ENCODE data around the gene STAMBP. TPM values are rescaled to one million over a fixed set of nuclear protein-coding genes. Genes with fewer than 3 reads are reported as not detected.

Gene STAMBP
- polyA plus RNA-seq, 3 donors, result 26.0 to 40.8 (median 40.7) TPM

DNA sequence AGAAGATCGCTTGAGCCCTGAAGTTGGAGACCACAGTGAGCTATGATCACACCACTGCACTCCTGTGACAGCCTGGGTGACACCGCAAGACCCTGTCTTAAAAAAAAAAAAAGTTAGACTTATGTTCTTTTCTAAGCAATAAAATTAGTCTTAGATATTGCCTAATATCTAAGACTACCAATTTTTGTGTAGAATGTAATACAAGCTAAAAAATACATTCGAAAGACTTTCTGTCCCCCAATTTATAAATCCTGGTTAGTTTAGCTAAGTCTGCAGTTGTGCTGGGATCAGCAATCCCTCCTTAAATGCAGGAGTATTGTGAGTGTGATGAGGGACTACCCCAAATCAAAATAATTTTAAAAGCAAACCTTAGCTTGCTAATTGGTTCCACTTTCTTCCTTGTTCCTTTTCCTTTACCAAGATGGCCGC, 358 bp upstream of the STAMBP start:
- Mint-ChIP-seq H3K4me3 (peak overlapping the region; percentile 92 to 96), H3K36me3 (peaks cover 16 to 22% of the 10 kb centered on the region in 2 donors), H3K27me3 (ENCODE audit: low read depth in 3 of 3) (peaks cover 0 to 2% (median 2%) of the 10 kb centered on the region in 3 donors), H3K4me1 (peaks cover 25% of the 10 kb centered on the region), H3K27ac (peak overlapping the region; percentile 94 to 99 (median 98)), H3K9me3 (peaks cover 0 to 5% (median 0%) of the 10 kb centered on the region in 7 donors)
- DNase-seq, result no peak
- H4K20me1 ChIP-seq (ENCODE audit: insufficient read depth, low read length), result no peaks in the 10 kb centered on the region
- H3K4me1 ChIP-seq (ENCODE audit: control insufficient read depth in 1 of 2, insufficient read depth in 2 of 2, low read length in 2 of 2), result peaks cover 14 to 26% of the 10 kb centered on the region in 2 donors
- peak overlapping the region; percentile 61 to 83 (median 69) for H3K4me3 ChIP-seq (replicated peaks in 1 of 3; ENCODE audit: low read depth in 2 of 3, low read length in 3 of 3)
- H2AFZ ChIP-seq (ENCODE audit: insufficient read depth, low read depth, low read length, poor library complexity, severe bottlenecking), result peak overlapping the region; percentile 88
- no peaks in the 10 kb centered on the region for H3K27me3 ChIP-seq (ENCODE audit: control insufficient read depth in 2 of 2, insufficient read depth in 2 of 2, low read length in 2 of 2)
- H3K9me3 ChIP-seq (replicated peaks in 1 of 2; ENCODE audit: control insufficient read depth in 1 of 2, insufficient read depth in 1 of 2, low read length in 2 of 2), result no peaks in the 10 kb centered on the region
- peak overlapping the region; percentile 93 for H3K4me2 ChIP-seq (replicated peaks; ENCODE audit: extremely low read depth, low read length, poor library complexity, severe bottlenecking)
- TF ChIP-seq, protein P1, sequence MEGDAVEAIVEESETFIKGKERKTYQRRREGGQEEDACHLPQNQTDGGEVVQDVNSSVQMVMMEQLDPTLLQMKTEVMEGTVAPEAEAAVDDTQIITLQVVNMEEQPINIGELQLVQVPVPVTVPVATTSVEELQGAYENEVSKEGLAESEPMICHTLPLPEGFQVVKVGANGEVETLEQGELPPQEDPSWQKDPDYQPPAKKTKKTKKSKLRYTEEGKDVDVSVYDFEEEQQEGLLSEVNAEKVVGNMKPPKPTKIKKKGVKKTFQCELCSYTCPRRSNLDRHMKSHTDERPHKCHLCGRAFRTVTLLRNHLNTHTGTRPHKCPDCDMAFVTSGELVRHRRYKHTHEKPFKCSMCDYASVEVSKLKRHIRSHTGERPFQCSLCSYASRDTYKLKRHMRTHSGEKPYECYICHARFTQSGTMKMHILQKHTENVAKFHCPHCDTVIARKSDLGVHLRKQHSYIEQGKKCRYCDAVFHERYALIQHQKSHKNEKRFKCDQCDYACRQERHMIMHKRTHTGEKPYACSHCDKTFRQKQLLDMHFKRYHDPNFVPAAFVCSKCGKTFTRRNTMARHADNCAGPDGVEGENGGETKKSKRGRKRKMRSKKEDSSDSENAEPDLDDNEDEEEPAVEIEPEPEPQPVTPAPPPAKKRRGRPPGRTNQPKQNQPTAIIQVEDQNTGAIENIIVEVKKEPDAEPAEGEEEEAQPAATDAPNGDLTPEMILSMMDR (IDR thresholded peaks at IDR 0.05), result no peak
- peak overlapping the region; percentile 88 for H3K9ac ChIP-seq (ENCODE audit: insufficient read depth, low read length, poor library complexity, severe bottlenecking)
- H3K27ac ChIP-seq (ENCODE audit: low read depth in 1 of 2, low read length in 2 of 2), result peak overlapping the region; percentile 79 to 94
- H3K79me2 ChIP-seq (ENCODE audit: insufficient read depth, low read length), result peaks cover 36% of the 10 kb centered on the region
- intact Hi-C loops (cut with micrococcal nuclease), result loop anchor here in 1 of 2 donors (10.0 kb wide), 4 partner anchors 156 to 566 kb away; partner anchors contain the start of genes BOLA3 and TET3
- 50% methylated on average over 2 of the region's 4 CpGs for WGBS (ENCODE audit: insufficient coverage)
- H3K36me3 ChIP-seq (replicated peaks in 1 of 2; ENCODE audit: control insufficient read depth in 1 of 2, insufficient read depth in 2 of 2, low read length in 2 of 2), result peaks cover 11 to 27% of the 10 kb centered on the region in 2 donors

DNA sequence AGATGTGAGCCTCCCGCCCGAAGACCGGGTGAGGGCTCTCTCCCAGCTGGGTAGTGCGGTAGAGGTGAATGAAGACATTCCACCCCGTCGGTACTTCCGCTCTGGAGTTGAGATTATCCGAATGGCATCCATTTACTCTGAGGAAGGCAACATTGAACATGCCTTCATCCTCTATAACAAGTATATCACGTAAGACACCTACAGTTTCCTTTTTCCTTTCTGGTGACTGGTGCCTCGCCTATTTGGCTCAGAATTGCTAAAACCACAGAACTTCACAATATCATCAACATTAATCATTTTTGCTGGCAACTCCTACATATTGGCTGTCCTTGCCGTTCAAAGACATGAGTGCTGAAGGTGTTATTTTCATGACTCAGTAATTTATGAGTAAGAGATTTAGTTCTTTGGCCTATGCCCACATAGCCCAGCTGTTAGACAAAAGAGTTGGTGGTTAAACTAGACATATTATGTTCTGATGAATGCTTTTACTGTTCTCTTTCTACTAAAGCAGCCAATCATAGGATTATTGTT, 2.2 kb downstream of the STAMBP start:
- H3K9ac ChIP-seq (ENCODE audit: insufficient read depth, low read length, poor library complexity, severe bottlenecking), result no peak overlapping the region
- H3K27me3 ChIP-seq (ENCODE audit: control insufficient read depth in 2 of 2, insufficient read depth in 2 of 2, low read length in 2 of 2), result no peaks in the 10 kb centered on the region
- Mint-ChIP-seq H3K27me3 (ENCODE audit: low read depth in 3 of 3) (peaks cover 0 to 2% (median 2%) of the 10 kb centered on the region in 3 donors), H3K27ac (no peak overlapping the region), H3K4me3 (no peak overlapping the region), H3K4me1 (peaks cover 25% of the 10 kb centered on the region), H3K36me3 (peaks cover 29 to 43% of the 10 kb centered on the region in 2 donors), H3K9me3 (peaks cover 0 to 5% (median 0%) of the 10 kb centered on the region in 7 donors)
- no peak overlapping the region for H3K4me2 ChIP-seq (replicated peaks; ENCODE audit: extremely low read depth, low read length, poor library complexity, severe bottlenecking)
- no peak overlapping the region for H3K4me3 ChIP-seq (replicated peaks in 1 of 3; ENCODE audit: low read depth in 2 of 3, low read length in 3 of 3)
- H4K20me1 ChIP-seq (ENCODE audit: insufficient read depth, low read length), result no peaks in the 10 kb centered on the region
- DNase-seq, result no peak
- peak overlapping the region in 1 of 2 donors; percentile 8 for H3K27ac ChIP-seq (ENCODE audit: low read depth in 1 of 2, low read length in 2 of 2)
- intact Hi-C loops (cut with micrococcal nuclease), result no loop called here
- H3K9me3 ChIP-seq (replicated peaks in 1 of 2; ENCODE audit: control insufficient read depth in 1 of 2, insufficient read depth in 1 of 2, low read length in 2 of 2), result no peaks in the 10 kb centered on the region
- no peak overlapping the region for H2AFZ ChIP-seq (ENCODE audit: insufficient read depth, low read depth, low read length, poor library complexity, severe bottlenecking)
- H3K79me2 ChIP-seq (ENCODE audit: insufficient read depth, low read length), result peaks cover 44% of the 10 kb centered on the region
- peaks cover 14 to 26% of the 10 kb centered on the region in 2 donors for H3K4me1 ChIP-seq (ENCODE audit: control insufficient read depth in 1 of 2, insufficient read depth in 2 of 2, low read length in 2 of 2)
- peaks cover 27 to 48% of the 10 kb centered on the region in 2 donors for H3K36me3 ChIP-seq (replicated peaks in 1 of 2; ENCODE audit: control insufficient read depth in 1 of 2, insufficient read depth in 2 of 2, low read length in 2 of 2)
- TF ChIP-seq, protein P1 (IDR thresholded peaks at IDR 0.05), result no peak
- WGBS (ENCODE audit: insufficient coverage), result 100% methylated on average over 3 of the region's 11 CpGs
